ENCODE measurements around the gene PHF8. TPM values are rescaled to one million over a fixed set of nuclear protein-coding genes. Genes with fewer than 3 reads are reported as not detected.

PHF8 gene
- total RNA-seq, 2 experiments from 2014 or later: 46.1 to 49.9 TPM

GRCh38 chrX:54090880-54091279 is 46.6 kb upstream of the PHF8 start:
- Histone ChIP-seq H3K36me3 (ENCODE audit: insufficient read depth, low read length) (peaks cover 3% of the 10 kb centered on the region), H3K4me1 (ENCODE audit: insufficient read depth, low read length) (no peaks in the 10 kb centered on the region), H3K4me3 (ENCODE audit: low read length) (no peak overlapping the region), H3K9me3 (ENCODE audit: control insufficient read depth in 1 of 2, insufficient read depth in 1 of 2, low read length in 2 of 2) (no peaks in the 10 kb centered on the region), H3K27ac (ENCODE audit: low read depth in 1 of 2, low read length in 2 of 2) (no peak overlapping the region), H3K27me3 (ENCODE audit: control insufficient read depth in 1 of 2, insufficient read depth in 2 of 2, low read length in 2 of 2) (no peaks in the 10 kb centered on the region)
- no peaks in the 10 kb centered on the region for H3K9me3 Mint-ChIP-seq
- H3K27me3 Mint-ChIP-seq: no peaks in the 10 kb centered on the region
- POLR2A ChIA-PET: interaction anchor here (0.6 kb wide), 1 partner anchor 705 kb away, joined by 5 read pairs; no protein-coding TSS in a partner anchor
- H3K4me3 Mint-ChIP-seq: no peak overlapping the region
- intact Hi-C loops (cut with DNase I, micrococcal nuclease): no loop called here
- no peak overlapping the region for H3K27ac Mint-ChIP-seq
- ATAC-seq (ENCODE audit: poor library complexity) (no peak), DNase-seq (no peak)
- H3K4me1 Mint-ChIP-seq (ENCODE audit: low read depth): no peaks in the 10 kb centered on the region
- CTCF ChIA-PET: no interaction called here
- peaks cover 18% of the 10 kb centered on the region for H3K36me3 Mint-ChIP-seq (ENCODE audit: low read depth)
- no peak for TF ChIP-seq CTCF (IDR thresholded peaks at IDR 0.05)

GRCh38 chrX:54089191-54089590 is 44.9 kb upstream of the PHF8 start:
- no peaks in the 10 kb centered on the region for H3K9me3 Mint-ChIP-seq
- Histone ChIP-seq H3K27ac (ENCODE audit: low read depth in 1 of 2, low read length in 2 of 2) (no peak overlapping the region), H3K9me3 (ENCODE audit: control insufficient read depth in 1 of 2, insufficient read depth in 1 of 2, low read length in 2 of 2) (no peaks in the 10 kb centered on the region), H3K4me1 (ENCODE audit: insufficient read depth, low read length) (no peaks in the 10 kb centered on the region), H3K4me3 (ENCODE audit: low read length) (no peak overlapping the region), H3K36me3 (ENCODE audit: insufficient read depth, low read length) (peaks cover 3% of the 10 kb centered on the region), H3K27me3 (ENCODE audit: control insufficient read depth in 1 of 2, insufficient read depth in 2 of 2, low read length in 2 of 2) (no peaks in the 10 kb centered on the region)
- POLR2A ChIA-PET: no interaction called here
- no peak overlapping the region for H3K27ac Mint-ChIP-seq
- intact Hi-C loops (cut with DNase I, micrococcal nuclease): no loop called here
- no peaks in the 10 kb centered on the region for H3K27me3 Mint-ChIP-seq
- H3K4me3 Mint-ChIP-seq: no peak overlapping the region
- no peak for DNase-seq
- TF ChIP-seq CTCF (IDR thresholded peaks at IDR 0.05): no peak
- no peaks in the 10 kb centered on the region for H3K4me1 Mint-ChIP-seq (ENCODE audit: low read depth)
- CTCF ChIA-PET: no interaction called here
- peaks cover 34% of the 10 kb centered on the region for H3K36me3 Mint-ChIP-seq (ENCODE audit: low read depth)
- ATAC-seq (ENCODE audit: poor library complexity): no peak

- DNase-seq (no peak), ATAC-seq (ENCODE audit: poor library complexity) (no peak)
- intact Hi-C loops (cut with DNase I, micrococcal nuclease): no loop called here
- CTCF ChIA-PET: interaction anchor here (0.9 kb wide), 1 partner anchor 15 kb away, joined by 3 read pairs; no protein-coding TSS in a partner anchor
- Histone ChIP-seq H3K9me3 (ENCODE audit: control insufficient read depth in 1 of 2, insufficient read depth in 1 of 2, low read length in 2 of 2) (no peaks in the 10 kb centered on the region), H3K27me3 (ENCODE audit: control insufficient read depth in 1 of 2, insufficient read depth in 2 of 2, low read length in 2 of 2) (no peaks in the 10 kb centered on the region), H3K4me1 (ENCODE audit: insufficient read depth, low read length) (no peaks in the 10 kb centered on the region), H3K36me3 (ENCODE audit: insufficient read depth, low read length) (peaks cover 3% of the 10 kb centered on the region), H3K4me3 (ENCODE audit: low read length) (no peak overlapping the region), H3K27ac (ENCODE audit: low read depth in 1 of 2, low read length in 2 of 2) (no peak overlapping the region)
- H3K27me3 Mint-ChIP-seq: no peaks in the 10 kb centered on the region
- H3K4me1 Mint-ChIP-seq (ENCODE audit: low read depth): no peaks in the 10 kb centered on the region
- H3K36me3 Mint-ChIP-seq (ENCODE audit: low read depth): peaks cover 34% of the 10 kb centered on the region
- H3K4me3 Mint-ChIP-seq: no peak overlapping the region
- H3K27ac Mint-ChIP-seq: no peak overlapping the region
- no peaks in the 10 kb centered on the region for H3K9me3 Mint-ChIP-seq
- TF ChIP-seq CTCF (IDR thresholded peaks at IDR 0.05): no peak
- POLR2A ChIA-PET: no interaction called here
These were observed 43.4 kb upstream of the PHF8 start for GRCh38 chrX:54087661-54088060.

All from CD4-positive, alpha-beta T cell (primary cell).